DND-41 (cell line): ENCODE results near the gene CALCOCO1.

Experiments used
- ATAC-seq: fragments of 200-7000 bp; cut with Tn5 transposase; 3 replicates; pipeline ENCODE4 v1.9.1; 2021; ENCODE audit warnings: low read depth; ENCODE audit not compliant: insufficient read depth
- DNase-seq: peaks from one replicate; pipeline ENCODE4 v3.0.0-alpha.2; 2020
- H2AFZ ChIP-seq: 2 replicates; pipeline ENCODE4 v1.6.0; 2012; ENCODE audit warnings: low read depth, low read length
- H3K27ac ChIP-seq: 2 replicates; pipeline ENCODE4 v1.5.1; 2012; ENCODE audit warnings: low read length, inconsistent platforms
- H3K27me3 ChIP-seq: fragments of 200-600 bp; sonication (generic); 2 replicates; pipeline ENCODE4 v1.6.0; 2012; ENCODE audit warnings: low read length, mild to moderate bottlenecking, inconsistent platforms; ENCODE audit not compliant: insufficient read depth, poor library complexity
- H3K36me3 ChIP-seq: 2 replicates; pipeline ENCODE4 v1.5.1; 2012; ENCODE audit warnings: low read length, inconsistent platforms; ENCODE audit not compliant: insufficient read depth
- H3K4me1 ChIP-seq: 2 replicates; pipeline ENCODE4 v1.5.1; 2012; ENCODE audit warnings: mild to moderate bottlenecking, low read length; ENCODE audit not compliant: insufficient read depth
- H3K4me2 ChIP-seq: 2 replicates; pipeline ENCODE4 v1.6.0; 2012; ENCODE audit warnings: mild to moderate bottlenecking, moderate library complexity, low read length, inconsistent platforms; ENCODE audit not compliant: insufficient read depth
- H3K4me3 ChIP-seq, 2 experiments: fragments of 200-600 bp in 1 of 2; shearing (Covaris generic) in 1 of 2; 2 replicates each; pipeline ENCODE4 v1.5.1; 2012 to 2016; ENCODE audit warnings: inconsistent platforms in 2 of 2, low read length in 2 of 2, mild to moderate bottlenecking in 2 of 2, low read depth in 1 of 2, moderate library complexity in 1 of 2
- H3K79me2 ChIP-seq: 2 replicates; pipeline ENCODE4 v1.6.0; 2012; ENCODE audit warnings: low read length, inconsistent platforms; ENCODE audit not compliant: insufficient read depth
- H3K9ac ChIP-seq: 2 replicates; pipeline ENCODE4 v1.6.0; 2012; ENCODE audit warnings: low read depth, mild to moderate bottlenecking, inconsistent platforms, low read length, moderate library complexity
- H3K9me3 ChIP-seq: 2 replicates; pipeline ENCODE4 v1.5.1; 2012; ENCODE audit warnings: low read length, moderate library complexity, mild to moderate bottlenecking, inconsistent platforms; ENCODE audit not compliant: insufficient read depth, severe bottlenecking
- H4K20me1 ChIP-seq: 2 replicates; pipeline ENCODE4 v1.6.0; 2012; ENCODE audit warnings: low read length; ENCODE audit not compliant: insufficient read depth
- EZH2 ChIP-seq: IDR thresholded peaks from 3 replicates; pipeline ENCODE4 v1.6.1; 2012; ENCODE audit warnings: borderline replicate concordance, low read depth, mild to moderate bottlenecking, moderate library complexity, low read length, inconsistent platforms; ENCODE audit not compliant: severe bottlenecking
- TF ChIP-seq, protein P1 (sequence below): IDR thresholded peaks from 2 replicates; pipeline ENCODE4 v1.5.1; 2012; ENCODE audit warnings: borderline replicate concordance, low read length, moderate library complexity, mild to moderate bottlenecking; ENCODE audit not compliant: poor library complexity, severe bottlenecking; ENCODE audit errors: extremely low read depth

The CALCOCO1 gene

DNA sequence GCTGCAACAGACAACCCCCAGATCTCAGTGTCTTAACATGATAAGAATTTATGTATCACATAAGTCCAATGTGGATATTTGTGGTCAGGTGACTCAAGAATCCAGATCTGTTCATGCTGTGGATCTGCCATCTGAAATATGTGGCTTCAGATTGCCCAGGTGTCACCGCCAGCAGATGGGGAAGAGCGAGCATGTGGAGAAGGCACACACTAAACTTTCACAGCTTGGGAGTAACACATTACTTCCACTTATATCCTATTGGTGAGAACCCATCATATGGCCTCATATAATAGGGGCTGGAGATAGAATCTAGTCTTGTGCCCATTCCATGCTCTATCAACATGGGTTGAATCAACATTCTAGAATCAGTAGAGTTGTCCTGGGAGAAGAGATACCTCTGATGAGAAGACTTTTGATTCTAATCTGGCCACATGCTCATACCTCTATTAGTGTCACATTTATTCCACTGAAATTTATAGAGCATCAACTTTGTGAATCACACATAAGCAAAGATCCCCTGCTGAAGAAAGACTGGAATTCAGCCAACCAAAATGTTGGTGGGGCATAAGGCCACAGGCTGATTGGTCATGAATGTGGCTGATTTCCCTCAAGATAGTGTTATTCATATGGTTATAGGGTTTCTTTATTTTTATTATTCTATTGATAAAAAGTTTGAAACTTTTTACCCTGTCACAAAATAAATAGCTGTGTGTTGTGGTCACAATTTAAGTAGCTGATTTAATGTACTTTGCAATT lies 6.0 kb upstream of the CALCOCO1 start:
- H3K79me2 ChIP-seq, result no peaks in the 10 kb centered on the region
- H4K20me1 ChIP-seq, result 0 out of 2 replicates have a peak, but pooled peaks cover 5% of the 10 kb centered on the region
- H3K9me3 ChIP-seq, result no peaks in the 10 kb centered on the region
- no peak overlapping the region for H3K9ac ChIP-seq
- peaks cover 2% of the 10 kb centered on the region for H3K4me1 ChIP-seq
- H3K4me3 ChIP-seq, result no peak overlapping the region
- 0 out of 2 replicates have a peak overlapping the region, but pooled peaks have one; percentile 8 for H2AFZ ChIP-seq
- DNase-seq (no peak), ATAC-seq (no peak)
- no peak overlapping the region for H3K4me2 ChIP-seq
- H3K36me3 ChIP-seq, result no peaks in the 10 kb centered on the region
- no peak overlapping the region for H3K27ac ChIP-seq
- peaks cover 31% of the 10 kb centered on the region for H3K27me3 ChIP-seq
- TF ChIP-seq, protein P1, sequence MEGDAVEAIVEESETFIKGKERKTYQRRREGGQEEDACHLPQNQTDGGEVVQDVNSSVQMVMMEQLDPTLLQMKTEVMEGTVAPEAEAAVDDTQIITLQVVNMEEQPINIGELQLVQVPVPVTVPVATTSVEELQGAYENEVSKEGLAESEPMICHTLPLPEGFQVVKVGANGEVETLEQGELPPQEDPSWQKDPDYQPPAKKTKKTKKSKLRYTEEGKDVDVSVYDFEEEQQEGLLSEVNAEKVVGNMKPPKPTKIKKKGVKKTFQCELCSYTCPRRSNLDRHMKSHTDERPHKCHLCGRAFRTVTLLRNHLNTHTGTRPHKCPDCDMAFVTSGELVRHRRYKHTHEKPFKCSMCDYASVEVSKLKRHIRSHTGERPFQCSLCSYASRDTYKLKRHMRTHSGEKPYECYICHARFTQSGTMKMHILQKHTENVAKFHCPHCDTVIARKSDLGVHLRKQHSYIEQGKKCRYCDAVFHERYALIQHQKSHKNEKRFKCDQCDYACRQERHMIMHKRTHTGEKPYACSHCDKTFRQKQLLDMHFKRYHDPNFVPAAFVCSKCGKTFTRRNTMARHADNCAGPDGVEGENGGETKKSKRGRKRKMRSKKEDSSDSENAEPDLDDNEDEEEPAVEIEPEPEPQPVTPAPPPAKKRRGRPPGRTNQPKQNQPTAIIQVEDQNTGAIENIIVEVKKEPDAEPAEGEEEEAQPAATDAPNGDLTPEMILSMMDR, result no peak
- no peak for TF ChIP-seq EZH2

DNA sequence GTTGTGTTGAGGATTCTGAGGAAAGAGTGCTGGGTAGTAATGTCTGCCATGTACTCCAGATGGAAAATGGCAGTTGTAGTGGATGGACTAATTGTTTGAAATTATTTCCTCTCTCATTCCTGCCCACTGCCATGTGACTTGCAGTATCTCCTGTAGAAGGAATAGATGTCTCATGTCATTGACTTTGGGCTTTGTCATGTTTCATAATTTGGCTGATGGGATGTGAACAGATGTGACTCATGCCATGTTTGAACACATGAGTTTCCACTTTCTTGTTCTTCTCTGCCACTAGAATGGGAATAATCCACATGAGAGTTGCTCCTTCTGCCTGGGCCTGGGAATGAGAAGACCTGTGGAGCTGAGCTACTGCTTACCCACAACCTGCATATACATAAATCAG lies 2.4 kb upstream of the CALCOCO1 start:
- no peaks in the 10 kb centered on the region for H3K9me3 ChIP-seq
- H3K79me2 ChIP-seq, result peaks cover 11% of the 10 kb centered on the region; the same call in 1 of the 2 replicates

DNA sequence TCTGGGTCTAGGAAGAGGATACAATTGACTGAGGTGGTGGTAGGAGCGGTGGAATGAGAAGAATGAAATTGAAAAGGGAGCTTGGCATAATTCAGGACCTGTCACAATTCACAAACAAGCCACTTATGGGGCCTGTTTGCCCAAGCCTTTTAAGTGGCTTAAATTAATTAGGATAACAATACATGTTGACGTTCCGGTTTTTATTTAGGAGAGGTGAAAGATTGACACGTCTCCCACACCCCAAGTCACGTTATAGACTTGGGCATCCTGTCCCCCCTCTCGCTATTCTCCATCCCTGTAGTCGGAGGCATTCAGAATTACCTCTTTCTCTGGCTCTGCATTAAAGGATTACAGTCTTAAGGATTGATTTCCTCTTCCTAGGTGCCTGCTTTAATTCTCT lies 954 bp upstream of the CALCOCO1 start:
- Histone ChIP-seq H3K79me2 (peaks cover 11% of the 10 kb centered on the region; the same call in 1 of the 2 replicates), H4K20me1 (no peaks in the 10 kb centered on the region), H3K9me3 (no peaks in the 10 kb centered on the region), H3K27ac (peak overlapping the region; percentile 84), H3K9ac (peak overlapping the region; percentile 45), H3K4me1 (peaks cover 26% of the 10 kb centered on the region), H3K36me3 (peaks cover 13% of the 10 kb centered on the region; the same call in 1 of the 2 replicates), H3K4me2 (peak overlapping the region; percentile 77), H3K27me3 (no peaks in the 10 kb centered on the region), H2AFZ (peak overlapping the region; percentile 83), H3K4me3 (peak overlapping the region in 1 of 2 experiments; percentile 94; a peak in 2 of 4 replicates)
- no peak for TF ChIP-seq EZH2
- TF ChIP-seq, protein P1, result no peak
- ATAC-seq (no peak), DNase-seq (no peak)

More for the DNA sequence above, 2.4 kb upstream of the CALCOCO1 start:
- TF ChIP-seq EZH2, result no peak
- peaks cover 26% of the 10 kb centered on the region for H3K4me1 ChIP-seq
- no peaks in the 10 kb centered on the region for H4K20me1 ChIP-seq
- H3K27me3 ChIP-seq, result peaks cover 3% of the 10 kb centered on the region
- H3K4me2 ChIP-seq, result no peak overlapping the region
- ATAC-seq, result no peak
- no peak overlapping the region for H3K9ac ChIP-seq
- peaks cover 4% of the 10 kb centered on the region; the same call in 1 of the 2 replicates for H3K36me3 ChIP-seq
- DNase-seq, result no peak
- no peak overlapping the region for H3K27ac ChIP-seq
- H3K4me3 ChIP-seq, result no peak overlapping the region
- H2AFZ ChIP-seq, result no peak overlapping the region

DNA sequence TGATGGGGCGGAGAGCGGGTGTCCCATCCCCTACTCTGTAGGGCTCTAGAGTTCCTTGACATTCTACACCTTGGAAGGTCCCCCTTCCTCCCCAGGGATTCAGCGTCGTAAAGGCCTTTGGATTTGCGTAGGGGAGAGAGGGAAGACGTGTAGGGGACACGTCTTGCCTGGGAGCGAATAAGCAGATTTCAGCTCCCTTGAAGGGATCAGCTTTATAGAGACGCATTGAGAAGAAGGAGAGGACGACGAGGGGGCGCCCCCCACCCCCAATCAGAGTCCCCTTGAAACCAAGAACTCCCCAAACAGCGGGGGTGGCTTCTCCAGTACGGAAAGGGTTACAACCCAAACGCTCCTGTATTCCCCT lies 324 bp downstream of the CALCOCO1 start:
- H4K20me1 ChIP-seq, result no peaks in the 10 kb centered on the region
- ATAC-seq (no peak), DNase-seq (no peak)
- no peaks in the 10 kb centered on the region for H3K9me3 ChIP-seq
- H3K27me3 ChIP-seq, result no peaks in the 10 kb centered on the region
- peaks cover 26% of the 10 kb centered on the region for H3K4me1 ChIP-seq
- H3K27ac ChIP-seq, result peak overlapping the region; percentile 64
- TF ChIP-seq, protein P1, result no peak
- no peak for TF ChIP-seq EZH2
- H3K4me2 ChIP-seq, result peak overlapping the region; percentile 77
- H3K79me2 ChIP-seq, result peaks cover 11% of the 10 kb centered on the region; the same call in 1 of the 2 replicates
- peak overlapping the region; percentile 93 for H2AFZ ChIP-seq
- peaks cover 21% of the 10 kb centered on the region for H3K36me3 ChIP-seq
- H3K9ac ChIP-seq, result peak overlapping the region; percentile 58
- H3K4me3 ChIP-seq, result peak overlapping the region; percentile 81 to 94
